ENCODE measurements around the gene ZNF436.
"Not testable (repeated sequence)": the region's sequence is repeated elsewhere in the genome, so short reads cannot be mapped to it uniquely, and the experiment has no call there.

Gene ZNF436

GRCh38 chr1:23376890-23377811 lies 7.5 kb upstream of the ZNF436 start:
- ATAC-seq: peak; percentile 88
- no peak for TF ChIP-seq SNAI2 (CRISPR knock-in tag; IDR thresholded peaks at IDR 0.05)
- no peak for TF ChIP-seq ZNF565 (CRISPR knock-in tag; conservative IDR thresholded peaks at IDR 0.05; ENCODE audit: low read depth)
- no peak for TF ChIP-seq TSHZ2 (CRISPR knock-in tag; IDR thresholded peaks at IDR 0.05)
- no peak for TF ChIP-seq OSR1 (CRISPR knock-in tag; IDR thresholded peaks at IDR 0.05)
- no peak for TF ChIP-seq ISL1 (CRISPR knock-in tag; IDR thresholded peaks at IDR 0.05)
- no peak for TF ChIP-seq ZFP3 (CRISPR knock-in tag; IDR thresholded peaks at IDR 0.05)
- TF ChIP-seq RARB (CRISPR knock-in tag; IDR thresholded peaks at IDR 0.05): no peak
- TF ChIP-seq GLIS3 (CRISPR knock-in tag; IDR thresholded peaks at IDR 0.05): no peak
- no peak for TF ChIP-seq ZC3H10 (CRISPR knock-in tag; IDR thresholded peaks at IDR 0.05)
- no peak for TF ChIP-seq CREB5 (CRISPR knock-in tag; IDR thresholded peaks at IDR 0.05; ENCODE audit: low read depth)
- no peak for TF ChIP-seq BACH2 (CRISPR knock-in tag; IDR thresholded peaks at IDR 0.05; ENCODE audit: borderline replicate concordance)
- no peak for TF ChIP-seq ESRRG (CRISPR knock-in tag; IDR thresholded peaks at IDR 0.05)
- TF ChIP-seq ZNF8 (CRISPR knock-in tag; IDR thresholded peaks at IDR 0.05): no peak
- no peak for TF ChIP-seq TOX (CRISPR knock-in tag; IDR thresholded peaks at IDR 0.05; ENCODE audit: borderline replicate concordance)
- no peak for TF ChIP-seq ZFP30 (CRISPR knock-in tag; IDR thresholded peaks at IDR 0.05)
- TF ChIP-seq CSDC2 (CRISPR knock-in tag; IDR thresholded peaks at IDR 0.05): no peak
- TF ChIP-seq CSRNP3 (CRISPR knock-in tag; IDR thresholded peaks at IDR 0.05): no peak
- no peak for TF ChIP-seq ARNTL (CRISPR knock-in tag; IDR thresholded peaks at IDR 0.05; ENCODE audit: borderline replicate concordance, low read depth)
- TF ChIP-seq ZNF70 (CRISPR knock-in tag; IDR thresholded peaks at IDR 0.05): no peak

- ATAC-seq: not testable (repeated sequence)
Observed at GRCh38 chr1:23374079-23374735, 4.6 kb upstream of the ZNF436 start.

GRCh38 chr1:23371987-23372880 lies 2.6 kb upstream of the ZNF436 start:
- TF ChIP-seq TCF4 (CRISPR knock-in tag; IDR thresholded peaks at IDR 0.05; ENCODE audit: borderline replicate concordance) (no peak), ZFP3 (CRISPR knock-in tag; IDR thresholded peaks at IDR 0.05) (no peak), SNAI2 (CRISPR knock-in tag; IDR thresholded peaks at IDR 0.05) (no peak), CSDC2 (CRISPR knock-in tag; IDR thresholded peaks at IDR 0.05) (no peak)
- no peak for ATAC-seq

All from SK-N-SH treated with all-trans-retinoic acid at 6 μM for 48 hours (cell line).